SK-MEL-5 (cell line): ENCODE results near the gene WNT3. TPM values are rescaled to one million over a fixed set of nuclear protein-coding genes. Genes with fewer than 3 reads are reported as not detected.

ENCODE experiments used
- DNase-seq: peaks from one replicate; pipeline ENCODE4 v3.0.0-alpha.2; 2016; ENCODE audit warnings: low read depth, low spot score
- in situ Hi-C: cut with HindIII; loops from 2 replicates; pipeline ENCODE4 v1.10.0; 2016; ENCODE audit warnings: low sequenced_read_pairs, high pct_unique_total_duplicates, low pct_unique_long_range_greater_than_20kb
- total RNA-seq: library from RNA; depleted of rRNA; stranded (reverse); fragments of >200 nt; shearing (Covaris generic); gene quantifications from 2 replicates; pipeline ENCODE4 v1.2.3, GENCODE V29; 2014

The WNT3 gene
- total RNA-seq, 1 experiment from 2014 or later, result 0.77 TPM

DNA sequence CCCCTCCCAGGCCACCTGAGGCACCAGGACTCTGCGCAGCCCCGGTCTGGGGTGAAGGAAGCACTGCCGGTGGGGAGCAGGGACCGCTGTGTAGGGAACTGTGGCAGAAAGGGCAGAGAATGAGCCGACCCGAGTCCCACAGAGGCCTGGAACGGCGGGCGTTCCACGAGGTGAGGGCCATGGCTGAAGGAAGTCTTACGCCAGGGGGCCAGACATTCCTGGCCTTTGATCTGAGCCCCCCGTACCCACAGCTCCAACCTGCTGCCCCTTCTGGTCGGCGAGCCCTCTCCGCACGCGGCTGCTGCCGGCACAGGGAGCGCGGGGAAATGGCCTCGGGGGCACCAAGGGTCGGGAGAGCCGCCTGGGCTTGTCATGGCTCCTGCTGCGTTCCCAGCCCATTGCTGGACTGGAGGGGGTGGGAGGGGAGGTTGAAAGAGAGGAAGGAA, 1.4 kb upstream of the WNT3 start:
- in situ Hi-C loops, result no loop called here
- DNase-seq, result no peak

DNA sequence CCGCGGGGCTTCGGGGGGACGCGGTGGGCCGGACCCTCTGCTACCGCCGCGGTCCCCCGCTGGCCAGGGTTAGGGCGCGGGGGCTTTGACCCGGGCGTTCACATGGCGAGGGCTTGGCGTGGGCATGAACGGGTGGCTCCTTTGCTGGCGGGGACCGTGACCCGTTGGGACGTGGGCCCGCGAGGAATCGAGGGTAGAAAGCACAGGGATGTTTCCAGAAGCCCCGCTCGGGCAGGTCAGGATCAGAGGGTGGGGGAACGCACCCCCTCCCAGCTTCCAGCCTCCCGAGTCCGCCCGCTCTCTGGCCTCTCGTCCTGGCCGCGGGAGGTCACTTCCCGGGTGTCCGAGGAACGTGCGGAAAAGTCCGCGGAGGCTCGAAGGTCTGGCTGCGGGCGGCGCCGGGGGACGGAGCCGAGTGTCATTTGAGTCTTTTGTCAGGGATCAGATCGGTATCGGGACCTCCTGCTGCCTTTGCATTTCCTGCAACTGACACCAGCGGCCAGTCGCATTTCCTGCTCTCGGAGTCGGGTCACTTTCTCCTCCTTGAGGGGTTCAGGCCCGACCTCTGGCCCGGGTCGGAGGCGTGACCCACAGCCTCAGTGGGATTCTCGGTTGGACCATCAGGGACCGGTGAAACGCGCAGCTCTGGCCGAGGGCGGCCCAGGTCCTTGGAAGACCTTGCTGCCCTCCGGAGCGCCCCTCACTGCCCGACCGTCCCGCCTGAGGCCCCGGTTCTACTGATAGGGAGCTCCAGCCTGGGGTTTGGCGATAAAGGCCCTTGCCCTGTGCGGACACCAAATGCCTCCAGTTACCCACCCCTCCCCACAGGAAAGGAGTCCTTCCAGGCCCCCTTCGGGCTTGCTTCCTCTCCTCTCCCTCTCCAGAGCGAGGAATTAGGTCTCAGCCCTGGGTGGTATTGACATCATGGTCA, 702 bp upstream of the WNT3 start:
- in situ Hi-C loops, result no loop called here
- no peak for DNase-seq

DNA sequence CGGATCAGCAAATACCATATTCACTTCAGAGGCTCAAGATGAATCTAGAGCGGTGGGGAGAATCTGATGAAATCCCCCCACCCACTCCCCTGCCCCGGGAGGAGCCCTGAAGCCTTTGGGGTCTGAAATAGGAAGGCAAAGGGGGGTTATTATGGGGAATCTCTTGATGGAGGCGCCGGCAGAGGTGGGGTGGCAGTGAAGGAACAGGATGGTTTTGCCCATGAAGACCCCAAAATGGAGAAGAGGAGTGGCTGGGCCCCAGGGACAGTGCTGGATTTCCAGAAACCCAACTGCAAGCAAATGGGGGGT, 637 bp downstream of the WNT3 start:
- no peak for DNase-seq
- in situ Hi-C loops, result no loop called here

DNA sequence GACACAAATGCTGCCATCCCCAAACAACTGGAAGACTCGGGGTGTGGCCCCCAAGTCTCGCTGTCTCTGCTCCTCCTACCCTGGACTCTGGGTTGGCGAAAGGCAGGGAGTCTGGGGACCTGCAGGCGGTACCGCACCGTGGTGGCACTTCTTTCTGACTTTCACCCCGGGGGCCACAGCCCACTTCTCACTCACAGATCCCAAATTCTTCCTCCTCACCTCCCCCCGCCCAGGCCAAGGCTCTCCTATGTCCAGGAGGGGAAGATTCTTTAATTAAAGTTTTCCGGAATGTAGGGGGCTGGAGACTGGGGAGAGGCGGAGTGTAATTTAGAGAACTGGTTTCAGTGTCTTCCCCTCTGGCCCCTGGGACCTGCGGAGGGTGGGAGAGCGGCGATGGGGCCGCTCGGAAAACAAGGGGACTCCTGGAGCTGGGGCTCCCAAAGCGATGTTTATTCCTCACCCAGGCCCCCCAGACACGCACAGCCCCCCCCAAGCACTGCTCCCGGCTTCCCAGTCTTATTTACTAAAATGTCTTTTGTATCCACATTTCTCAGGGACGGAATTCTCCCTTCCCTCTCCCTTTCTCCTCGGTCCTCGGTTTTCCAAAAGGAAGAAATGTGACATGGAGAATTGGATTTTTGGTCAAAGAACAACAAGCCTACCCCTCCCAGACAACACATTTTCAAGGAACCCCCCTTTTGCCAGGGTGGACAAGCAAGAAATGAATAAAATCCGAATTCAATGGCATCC, 1.2 kb downstream of the WNT3 start:
- DNase-seq, result no peak
- in situ Hi-C loops, result no loop called here

DNA sequence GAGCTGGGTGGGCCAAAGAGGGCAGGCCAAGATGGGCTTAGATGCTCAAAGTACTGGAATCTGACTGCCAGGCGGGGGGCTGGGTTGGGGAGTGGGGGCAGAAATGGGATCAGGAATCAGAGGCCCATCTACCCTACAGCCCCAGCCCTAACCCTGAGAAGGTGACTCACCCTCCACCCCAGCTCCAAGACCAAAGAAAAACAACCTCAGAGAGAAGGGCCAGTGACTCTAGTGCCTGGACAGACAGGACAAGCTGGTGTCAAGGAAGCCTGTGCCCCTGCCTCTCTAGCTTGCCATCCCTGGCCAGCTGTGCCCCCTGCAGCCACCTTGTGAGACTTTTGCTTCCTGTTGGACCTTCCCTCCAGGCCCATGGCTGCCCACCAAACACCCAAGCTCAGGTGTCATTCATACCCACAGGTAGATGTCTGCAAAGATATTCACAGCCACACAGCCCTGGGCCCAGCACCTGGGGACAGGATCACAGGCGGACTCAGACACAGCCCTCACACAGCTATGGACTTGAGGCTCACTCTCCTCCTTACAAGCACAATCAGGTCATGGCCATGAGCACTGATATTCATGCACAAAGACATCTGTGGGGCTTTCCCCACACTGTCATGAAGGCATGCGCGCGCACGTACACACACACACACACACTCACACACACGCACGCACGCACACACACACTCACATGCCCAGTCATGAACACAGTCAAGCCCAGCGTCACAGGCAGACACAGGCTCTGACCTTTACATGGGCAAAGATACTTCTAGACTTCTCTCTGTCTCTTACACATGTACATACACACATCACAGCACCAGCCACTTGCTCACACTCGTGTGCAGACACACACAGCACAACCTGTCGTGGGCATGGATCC, 2.8 kb downstream of the WNT3 start:
- in situ Hi-C loops, result no loop called here
- DNase-seq, result no peak

DNA sequence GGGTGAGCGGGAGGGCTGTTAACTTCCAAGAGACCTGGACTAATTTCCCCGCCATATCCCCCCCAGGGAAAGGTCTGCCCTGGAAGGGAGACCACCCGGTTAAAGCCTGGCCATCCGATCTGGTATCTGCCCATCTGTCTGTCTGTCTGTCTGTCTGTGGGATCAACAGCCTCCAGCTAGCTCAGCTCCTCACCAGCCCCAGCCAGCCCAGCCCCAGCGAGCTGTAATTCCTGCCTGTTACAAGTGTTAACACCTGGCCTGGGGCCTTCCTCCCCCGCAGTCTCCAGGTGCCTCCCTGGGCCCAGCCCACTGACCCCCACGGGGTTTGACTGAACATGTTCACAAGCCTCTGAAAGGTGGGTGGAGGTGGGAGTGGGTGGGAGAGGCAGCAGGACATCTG, 4.0 kb downstream of the WNT3 start:
- no peak for DNase-seq
- in situ Hi-C loops, result no loop called here

DNA sequence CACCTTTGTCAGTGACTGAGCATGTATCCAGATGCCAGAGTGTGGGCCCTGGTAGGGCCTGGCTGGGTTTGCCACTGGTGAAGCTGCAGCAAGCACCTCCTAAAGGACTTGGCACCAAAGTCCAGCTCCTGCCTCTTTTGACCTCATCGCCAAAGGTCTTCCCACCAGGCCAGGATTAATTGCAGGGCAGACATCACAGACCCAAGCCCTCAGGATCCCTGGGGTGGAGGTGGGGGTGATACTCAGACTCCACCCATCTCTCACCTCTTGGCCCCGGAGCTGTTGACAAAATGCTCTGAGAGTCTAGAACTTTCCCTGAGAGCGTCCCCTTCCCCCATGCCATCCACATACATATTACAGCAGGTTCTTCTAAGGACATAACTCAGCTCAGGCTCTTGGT, 4.6 kb downstream of the WNT3 start:
- DNase-seq, result no peak
- in situ Hi-C loops, result no loop called here

DNA sequence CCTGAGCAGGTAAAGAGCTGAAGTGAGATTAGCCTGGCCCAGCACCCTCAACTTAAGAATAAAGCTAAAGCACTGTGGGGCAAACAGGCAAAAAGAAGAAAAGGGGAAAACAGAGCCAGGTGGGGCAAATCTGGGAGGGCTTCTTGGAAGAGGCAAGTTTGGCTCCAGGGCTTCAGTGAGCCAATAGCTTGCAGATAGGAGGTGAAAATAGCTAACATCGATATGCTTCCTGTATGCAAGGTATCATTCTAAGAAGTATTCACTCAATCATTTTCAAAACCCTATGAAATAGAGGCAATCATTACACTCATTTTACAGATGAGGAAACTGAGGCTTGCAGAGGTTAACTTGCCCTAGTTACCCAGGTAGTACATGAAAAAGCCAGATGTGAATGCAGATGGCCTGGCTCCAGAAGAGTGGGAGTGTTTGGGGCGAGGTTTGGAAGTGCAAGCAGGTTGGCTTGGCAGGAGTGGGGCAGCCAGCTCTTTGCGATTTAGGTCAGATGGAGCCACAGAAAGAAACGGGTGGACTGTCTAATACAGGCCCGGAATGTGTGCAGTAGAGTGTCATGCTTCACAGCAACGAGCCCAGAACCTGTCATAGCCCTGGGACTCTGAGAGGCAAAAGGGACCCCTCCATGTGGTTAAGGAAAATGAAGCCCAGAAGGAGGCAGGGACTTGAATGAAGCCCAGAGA, 5.7 kb downstream of the WNT3 start:
- no peak for DNase-seq
- in situ Hi-C loops, result no loop called here

DNA sequence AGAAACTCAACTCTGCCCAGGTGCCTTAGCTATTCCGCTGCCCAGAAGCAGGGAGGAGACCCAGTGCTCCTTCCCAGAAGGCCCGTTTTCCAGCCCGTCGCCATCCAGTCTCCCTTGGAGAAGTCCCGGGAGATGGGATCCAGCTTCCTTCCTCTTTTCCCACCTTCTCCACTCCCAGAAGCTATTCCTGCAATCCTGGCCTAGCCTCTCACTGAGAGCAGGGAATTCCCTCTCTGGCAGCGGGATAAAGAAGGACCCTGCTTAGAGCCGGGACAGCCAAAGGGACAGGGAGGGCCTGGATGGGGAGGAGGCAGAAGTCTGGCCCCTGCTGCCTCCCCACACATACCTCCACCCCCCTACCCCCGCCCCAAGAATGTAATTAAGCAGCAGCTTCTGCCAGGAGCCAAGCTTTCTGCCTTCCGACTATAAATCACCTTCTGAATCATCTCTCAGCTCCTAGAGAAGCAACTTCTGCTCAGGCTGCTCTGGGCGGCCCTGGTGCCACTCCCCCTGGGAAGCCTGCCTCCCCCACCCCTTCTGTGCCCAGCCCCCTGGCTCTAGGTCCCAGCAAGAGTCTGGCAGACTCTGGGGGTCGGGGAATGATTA, 6.4 kb downstream of the WNT3 start:
- DNase-seq, result no peak
- in situ Hi-C loops, result no loop called here

DNA sequence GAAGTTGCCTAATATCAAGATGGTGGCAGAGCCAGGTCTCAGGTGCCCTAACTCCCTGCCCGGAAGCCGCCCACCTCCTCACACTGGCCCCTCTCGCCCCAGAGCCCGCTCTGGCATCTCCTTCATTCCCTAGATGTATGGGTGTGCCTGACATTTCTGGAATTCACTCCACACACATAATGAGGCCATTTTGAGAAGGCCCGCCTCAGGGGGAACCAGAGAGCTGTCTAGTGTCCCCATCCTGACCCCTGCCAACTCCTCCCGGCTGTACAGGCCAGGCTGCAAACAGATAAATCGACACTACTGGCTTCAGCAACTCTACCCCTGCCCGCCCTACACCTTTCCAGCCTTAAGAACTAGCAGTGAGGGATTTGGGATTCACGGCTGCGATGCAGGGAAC, 7.7 kb downstream of the WNT3 start:
- in situ Hi-C loops, result no loop called here
- no peak for DNase-seq

DNA sequence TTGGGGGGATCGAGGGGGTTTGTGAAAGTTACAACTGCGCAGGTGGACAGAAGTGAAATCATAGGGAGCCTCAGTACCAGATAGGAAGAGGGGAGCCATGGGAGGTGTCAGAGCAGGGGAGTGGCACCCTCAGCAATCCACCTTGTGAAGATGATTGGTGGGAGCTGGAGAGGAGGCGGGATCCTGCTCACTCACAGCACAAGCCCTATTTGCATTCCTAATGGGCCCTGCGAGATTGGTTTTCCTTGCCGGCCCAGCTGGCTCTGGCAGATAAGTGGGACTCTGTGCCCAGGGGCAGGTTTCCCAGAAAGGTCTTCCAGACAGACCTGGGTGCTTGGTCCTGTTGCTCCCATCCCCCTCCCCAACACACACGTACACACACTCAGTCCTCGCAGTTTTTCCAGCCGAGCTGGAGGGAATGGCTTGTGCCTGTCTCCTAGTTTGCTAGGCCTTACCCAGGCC, 9.4 kb downstream of the WNT3 start:
- in situ Hi-C loops, result no loop called here
- no peak for DNase-seq

DNA sequence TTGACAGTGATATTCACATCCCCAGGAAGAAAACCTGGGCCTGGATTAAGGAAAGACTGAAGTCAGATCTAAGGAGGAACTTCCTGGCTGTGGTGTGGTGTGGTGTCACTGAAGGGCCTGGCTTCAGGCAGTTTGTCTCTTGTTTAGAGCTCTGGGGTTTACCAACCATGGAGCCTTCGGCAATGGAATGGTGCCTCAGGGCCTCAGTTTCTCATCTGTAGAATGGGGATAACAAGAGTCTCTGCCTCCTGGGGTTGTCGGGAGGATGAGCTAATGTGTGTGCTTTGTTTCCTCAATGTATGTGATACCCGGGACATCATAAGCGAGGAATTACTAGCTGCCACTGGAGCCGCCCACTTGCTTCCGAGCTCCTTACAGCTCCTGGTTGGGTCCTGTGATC, 12.7 kb downstream of the WNT3 start:
- in situ Hi-C loops, result no loop called here
- DNase-seq, result no peak

DNA sequence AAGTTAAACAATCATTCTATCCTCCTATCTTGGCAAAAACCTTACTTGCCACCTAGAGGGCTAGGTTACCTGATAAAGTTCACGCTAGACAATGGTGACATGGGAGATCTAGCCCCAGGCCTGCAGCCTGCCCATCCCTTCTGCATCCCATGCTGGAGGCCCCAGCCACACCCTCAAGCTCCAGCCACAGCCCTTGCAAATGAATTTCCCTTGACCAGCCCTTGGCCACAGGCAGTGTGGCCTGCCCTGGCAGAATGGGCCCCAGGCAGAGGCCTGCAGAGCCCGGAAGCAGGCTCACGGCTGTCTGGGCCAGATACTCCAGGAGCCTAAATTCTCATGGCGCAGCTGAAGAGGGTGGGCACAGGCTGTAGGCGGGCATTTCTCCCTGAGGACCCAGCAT, 14.9 kb downstream of the WNT3 start:
- in situ Hi-C loops, result no loop called here
- DNase-seq, result no peak

DNA sequence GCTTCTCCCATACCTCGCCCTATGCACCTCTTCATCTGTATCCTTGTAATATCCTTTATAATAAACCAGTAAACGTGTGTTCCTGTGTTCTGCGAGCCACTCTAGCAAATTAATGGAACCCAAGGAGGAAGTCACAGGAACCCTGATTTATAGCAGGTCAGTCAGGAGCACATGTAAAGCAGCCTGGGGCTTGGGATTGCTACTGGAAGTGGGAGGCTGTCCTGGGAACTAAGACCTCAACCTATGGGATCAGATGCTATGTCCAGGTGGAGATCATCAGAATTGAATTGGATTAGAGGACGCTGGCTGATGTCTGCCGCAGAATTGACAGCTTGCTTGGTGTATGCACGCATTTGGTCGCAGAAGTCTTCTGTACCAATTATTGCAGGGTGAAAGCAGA, 15.7 kb downstream of the WNT3 start:
- DNase-seq, result no peak
- in situ Hi-C loops, result no loop called here

DNA sequence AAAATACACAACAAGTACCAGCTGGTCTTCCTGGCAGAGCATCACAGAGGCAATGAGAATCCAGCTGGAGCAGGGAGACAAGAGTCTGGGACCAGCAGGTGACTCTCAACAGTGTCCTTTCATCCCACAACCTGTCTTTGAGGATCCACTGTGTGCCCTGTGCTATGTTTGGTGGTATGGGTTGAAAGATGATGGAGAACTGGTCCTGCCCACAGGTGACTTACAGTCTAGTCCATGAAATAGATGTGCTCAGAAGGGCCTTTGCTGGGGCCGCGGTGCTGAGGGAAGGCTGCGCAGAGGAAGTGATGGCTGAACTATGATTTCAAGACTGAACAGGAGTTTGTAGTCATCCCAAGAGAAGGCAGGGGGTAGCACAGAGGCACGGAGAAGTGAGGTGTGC, 17.9 kb downstream of the WNT3 start:
- in situ Hi-C loops, result no loop called here
- no peak for DNase-seq

DNA sequence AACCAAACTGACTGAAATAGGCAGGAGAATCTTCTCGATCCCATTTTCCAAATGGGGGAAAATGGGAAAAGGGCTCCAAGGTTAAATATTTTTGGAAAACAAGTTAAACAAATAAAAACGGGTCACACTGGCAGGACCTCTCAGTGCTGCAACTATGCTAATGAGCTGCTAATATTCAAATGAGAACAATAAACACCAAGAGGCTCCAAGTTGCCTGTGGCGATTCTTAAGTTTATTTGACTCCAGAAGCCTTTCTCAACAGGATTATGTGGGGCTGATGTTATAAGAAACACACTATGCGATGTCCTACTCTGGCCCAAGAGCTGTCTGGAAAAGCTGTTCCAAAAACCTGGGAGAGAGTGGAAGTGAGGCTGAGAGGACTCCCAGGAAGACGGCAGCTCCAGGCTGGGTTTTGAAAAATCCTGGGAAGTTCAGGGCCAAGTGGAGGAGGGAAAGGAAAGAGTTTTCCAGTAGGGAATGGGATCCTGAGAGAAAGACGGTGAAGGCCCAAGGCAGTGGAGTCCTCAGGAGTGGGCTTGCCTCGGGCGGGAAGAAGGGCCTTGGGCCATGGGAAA, 21.4 kb downstream of the WNT3 start:
- no peak for DNase-seq
- in situ Hi-C loops, result no loop called here

DNA sequence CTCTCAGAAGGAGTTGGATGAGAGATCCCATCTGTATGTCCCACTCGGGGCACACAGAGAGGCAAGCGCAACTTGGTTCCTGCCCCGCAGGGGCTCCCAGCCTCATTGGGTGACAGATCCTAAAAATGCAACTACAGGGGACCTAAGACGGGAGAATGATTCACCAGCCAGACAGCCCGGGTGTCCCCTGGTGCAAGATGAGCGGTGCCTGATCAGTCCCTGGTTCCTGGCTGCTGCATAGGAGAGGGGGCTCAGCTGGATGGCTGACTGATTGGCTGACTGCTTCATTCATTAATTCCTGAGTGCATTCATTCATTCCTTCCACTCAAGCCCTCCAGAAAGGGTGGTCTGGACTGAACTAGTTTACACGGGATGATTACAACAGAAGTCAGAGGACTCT, 22.0 kb downstream of the WNT3 start:
- in situ Hi-C loops, result no loop called here

More for the DNA sequence above, 22.0 kb downstream of the WNT3 start:
- DNase-seq, result no peak
